ENCODE results near the gene AMPH. TPM values are rescaled to one million over a fixed set of nuclear protein-coding genes. Genes with fewer than 3 reads are reported as not detected.

Gene AMPH
- total and polyA plus RNA-seq, 2 of the 4 experiments (the other 2 are of a cell fraction) = 3.9 to 4.8 TPM

GRCh38 chr7:38476764-38477163, 154.4 kb downstream of the AMPH start:
- Histone ChIP-seq H2AK9ac (replicated peaks; ENCODE audit: low read depth, low read length, poor library complexity) (no peak overlapping the region), H3K18ac (ENCODE audit: low read depth, low read length) (no peak overlapping the region), H3K4me1 (ENCODE audit: control insufficient read depth, insufficient read depth, low read length) (no peaks in the 10 kb centered on the region), H4K8ac (ENCODE audit: low read depth in 2 of 2, low read length in 2 of 2) (no peak overlapping the region), H3K23ac (ENCODE audit: low read depth, low read length) (no peak overlapping the region), H2BK20ac (ENCODE audit: low read depth, low read length) (no peak overlapping the region), H3K4me2 (ENCODE audit: low read depth, low read length) (no peak overlapping the region), H2AFZ (replicated peaks; ENCODE audit: low read length, poor library complexity) (no peak overlapping the region), H2AK5ac (ENCODE audit: low read depth, low read length) (no peak overlapping the region), H3K79me1 (ENCODE audit: low read depth in 1 of 2, low read length in 2 of 2) (no peaks in the 10 kb centered on the region), H4K91ac (ENCODE audit: insufficient read depth, low read depth, low read length) (no peak overlapping the region), H4K20me1 (ENCODE audit: insufficient read depth, low read length) (no peaks in the 10 kb centered on the region), H3K9ac (ENCODE audit: low read depth, low read length) (no peak overlapping the region), H4K5ac (ENCODE audit: low read depth, low read length) (no peak overlapping the region), H3K14ac (replicated peaks; ENCODE audit: low read depth, low read length) (no peak overlapping the region), H3K56ac (ENCODE audit: extremely low read depth, insufficient read depth, low read length) (no peak overlapping the region), H2BK5ac (ENCODE audit: low read depth, low read length, poor library complexity, severe bottlenecking) (no peak overlapping the region), H2BK15ac (ENCODE audit: low read depth, low read length) (no peak overlapping the region), H3K9me3 (ENCODE audit: control insufficient read depth, insufficient read depth, low read length) (no peaks in the 10 kb centered on the region), H3K27ac (ENCODE audit: insufficient read depth, low read length) (no peak overlapping the region), H2BK120ac (ENCODE audit: low read depth, low read length) (no peak overlapping the region), H3K4me3 (ENCODE audit: insufficient read depth, low read depth, low read length) (no peak overlapping the region), H3K4ac (ENCODE audit: low read depth, low read length) (no peak overlapping the region), H3K27me3 (ENCODE audit: control insufficient read depth, insufficient read depth, low read length) (no peaks in the 10 kb centered on the region), H3K9me1 (ENCODE audit: insufficient read depth, low read length) (no peaks in the 10 kb centered on the region), H3K36me3 (ENCODE audit: control insufficient read depth, insufficient read depth, low read length) (no peaks in the 10 kb centered on the region)
- DNase-seq (no peak), ATAC-seq (ENCODE audit: low read depth) (no peak)
- ChIA-PET CTCF (no interaction called here), POLR2A (ENCODE audit: unreplicated experiment) (no interaction called here)
- TF ChIP-seq CHD1 (IDR thresholded peaks at IDR 0.05; ENCODE audit: low read depth, low read length) (no peak), ELK1 (IDR thresholded peaks at IDR 0.05; ENCODE audit: borderline replicate concordance, low read depth, low read length) (no peak), MAFK (IDR thresholded peaks at IDR 0.05; ENCODE audit: low read depth, low read length) (no peak), CEBPB (IDR thresholded peaks at IDR 0.05; ENCODE audit: low read depth, low read length) (no peak), NFE2L2 (IDR thresholded peaks at IDR 0.05; ENCODE audit: low read depth, low read length) (no peak), RFX5 (IDR thresholded peaks at IDR 0.05; ENCODE audit: low read depth, low read length) (no peak), MAZ (IDR thresholded peaks at IDR 0.05; ENCODE audit: borderline replicate concordance, low read depth, low read length) (no peak), MXI1 (IDR thresholded peaks at IDR 0.05; ENCODE audit: borderline replicate concordance, low read depth, low read length) (no peak), FOS (IDR thresholded peaks at IDR 0.05; ENCODE audit: low read depth, low read length) (no peak), SMC3 (IDR thresholded peaks at IDR 0.05; ENCODE audit: low read depth, low read length) (no peak), POLR2A (IDR thresholded peaks at IDR 0.05; ENCODE audit: low read depth, low read length) (no peak), RAD21 (IDR thresholded peaks at IDR 0.05; ENCODE audit: low read length) (no peak), RCOR1 (IDR thresholded peaks at IDR 0.05; ENCODE audit: insufficient replicate concordance, low read length) (no peak), BHLHE40 (IDR thresholded peaks at IDR 0.05; ENCODE audit: low read depth, low read length) (no peak)
- TF ChIP-seq, protein P1, sequence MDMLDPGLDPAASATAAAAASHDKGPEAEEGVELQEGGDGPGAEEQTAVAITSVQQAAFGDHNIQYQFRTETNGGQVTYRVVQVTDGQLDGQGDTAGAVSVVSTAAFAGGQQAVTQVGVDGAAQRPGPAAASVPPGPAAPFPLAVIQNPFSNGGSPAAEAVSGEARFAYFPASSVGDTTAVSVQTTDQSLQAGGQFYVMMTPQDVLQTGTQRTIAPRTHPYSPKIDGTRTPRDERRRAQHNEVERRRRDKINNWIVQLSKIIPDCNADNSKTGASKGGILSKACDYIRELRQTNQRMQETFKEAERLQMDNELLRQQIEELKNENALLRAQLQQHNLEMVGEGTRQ (IDR thresholded peaks at IDR 0.05; ENCODE audit: low read depth, low read length) = no peak
- TF ChIP-seq, protein P2, sequence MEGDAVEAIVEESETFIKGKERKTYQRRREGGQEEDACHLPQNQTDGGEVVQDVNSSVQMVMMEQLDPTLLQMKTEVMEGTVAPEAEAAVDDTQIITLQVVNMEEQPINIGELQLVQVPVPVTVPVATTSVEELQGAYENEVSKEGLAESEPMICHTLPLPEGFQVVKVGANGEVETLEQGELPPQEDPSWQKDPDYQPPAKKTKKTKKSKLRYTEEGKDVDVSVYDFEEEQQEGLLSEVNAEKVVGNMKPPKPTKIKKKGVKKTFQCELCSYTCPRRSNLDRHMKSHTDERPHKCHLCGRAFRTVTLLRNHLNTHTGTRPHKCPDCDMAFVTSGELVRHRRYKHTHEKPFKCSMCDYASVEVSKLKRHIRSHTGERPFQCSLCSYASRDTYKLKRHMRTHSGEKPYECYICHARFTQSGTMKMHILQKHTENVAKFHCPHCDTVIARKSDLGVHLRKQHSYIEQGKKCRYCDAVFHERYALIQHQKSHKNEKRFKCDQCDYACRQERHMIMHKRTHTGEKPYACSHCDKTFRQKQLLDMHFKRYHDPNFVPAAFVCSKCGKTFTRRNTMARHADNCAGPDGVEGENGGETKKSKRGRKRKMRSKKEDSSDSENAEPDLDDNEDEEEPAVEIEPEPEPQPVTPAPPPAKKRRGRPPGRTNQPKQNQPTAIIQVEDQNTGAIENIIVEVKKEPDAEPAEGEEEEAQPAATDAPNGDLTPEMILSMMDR (conservative IDR thresholded peaks at IDR 0.05; ENCODE audit: low read depth, low read length) = no peak
- no TSS peak for BruUV-seq (replicated peaks)
- dilution Hi-C loops (cut with HindIII; ENCODE audit: low sequenced_read_pairs, unreplicated experiment) (no loop called here), in situ Hi-C loops (cut with MboI; ENCODE audit: low sequenced_read_pairs) (no loop called here), intact Hi-C loops (cut with micrococcal nuclease) (no loop called here)
- WGBS, 2 experiments (ENCODE audit: extremely low coverage in 2 of 2, insufficient read length in 1 of 2) = 100% methylated on average over 1 of the region's 6 CpGs; no CpG with 5 or more reads in 1 of the 2 experiments
